ENCODE results near the gene TRERF1. TPM values are rescaled to one million over a fixed set of nuclear protein-coding genes. Genes with fewer than 3 reads are reported as not detected.

TRERF1 gene
- total RNA-seq, 1 donor from 2014 or later, result 20.6 TPM

DNA sequence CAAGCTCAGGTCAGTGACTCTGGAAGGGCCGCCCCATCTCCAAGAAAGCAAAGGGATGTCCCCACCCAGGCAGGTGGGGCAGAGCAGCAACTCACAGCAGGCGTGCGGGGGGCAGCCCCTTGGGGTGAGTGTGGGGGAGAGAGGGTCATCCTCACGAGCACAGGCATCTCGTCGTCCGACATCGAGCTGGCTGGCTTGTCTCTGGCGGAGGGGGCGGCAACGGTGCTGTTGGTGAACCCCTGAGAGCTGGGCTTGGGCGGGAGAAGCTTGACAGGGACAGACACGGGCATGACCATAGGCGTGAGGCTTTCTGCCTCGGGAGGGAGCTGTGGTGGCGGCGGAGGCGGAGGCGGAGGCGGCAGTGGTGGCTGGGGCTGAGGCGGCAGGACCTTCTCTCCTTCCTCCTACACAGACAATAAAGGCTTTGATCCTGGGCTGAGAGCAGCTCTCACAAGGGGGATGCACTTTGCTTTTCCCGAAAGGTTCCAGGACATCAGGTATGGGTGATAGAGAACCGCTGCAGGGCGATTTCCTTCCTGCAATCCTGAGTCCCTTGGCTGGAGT lies 188.5 kb downstream of the TRERF1 start:
- no peak for DNase-seq (ENCODE audit: extremely low spot score in 2 of 2)
- Histone ChIP-seq H3K27ac (no peak overlapping the region), H3K9me3 (no peaks in the 10 kb centered on the region), H3K36me3 (peaks cover 0 to 20% of the 10 kb centered on the region in 2 donors), H3K4me3 (no peak overlapping the region), H3K27me3 (no peaks in the 10 kb centered on the region), H3K4me1 (peaks cover 12% of the 10 kb centered on the region)
- intact Hi-C loops (cut with DNase I), result loop anchor here (10.0 kb wide), 2 partner anchors 192 to 272 kb away; partner anchors contain the start of gene TRERF1
- TF ChIP-seq POLR2AphosphoS5 (IDR thresholded peaks at IDR 0.05; ENCODE audit: insufficient read depth in 1 of 2, low read depth in 1 of 2) (no peak), CTCF (IDR thresholded peaks at IDR 0.05) (no peak), POLR2A (IDR thresholded peaks at IDR 0.05) (no peak)

DNA sequence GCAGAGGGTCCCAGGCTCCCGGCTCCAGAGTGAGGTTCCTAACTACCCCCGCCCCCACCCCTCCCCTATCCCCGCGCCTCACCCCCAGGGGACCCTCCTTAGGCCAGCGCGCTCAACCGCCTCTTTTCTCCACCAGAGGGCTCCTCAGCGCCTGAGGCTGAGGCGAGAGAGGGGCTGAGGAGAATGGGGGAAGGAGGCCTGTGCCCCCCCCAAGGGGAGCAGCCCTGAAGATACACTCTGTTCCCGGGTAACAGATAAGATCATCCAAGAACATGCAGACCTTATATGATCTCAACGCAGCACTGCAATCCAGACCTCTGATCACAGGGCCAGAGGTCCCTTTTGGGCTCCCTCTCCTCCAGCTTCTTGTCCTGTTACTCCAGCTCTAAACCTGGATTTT lies 190.8 kb downstream of the TRERF1 start:
- intact Hi-C loops (cut with DNase I), result loop anchor here (10.0 kb wide), 2 partner anchors 194 to 274 kb away; partner anchors contain the start of gene TRERF1
- no peak for DNase-seq (ENCODE audit: extremely low spot score in 2 of 2)

DNA sequence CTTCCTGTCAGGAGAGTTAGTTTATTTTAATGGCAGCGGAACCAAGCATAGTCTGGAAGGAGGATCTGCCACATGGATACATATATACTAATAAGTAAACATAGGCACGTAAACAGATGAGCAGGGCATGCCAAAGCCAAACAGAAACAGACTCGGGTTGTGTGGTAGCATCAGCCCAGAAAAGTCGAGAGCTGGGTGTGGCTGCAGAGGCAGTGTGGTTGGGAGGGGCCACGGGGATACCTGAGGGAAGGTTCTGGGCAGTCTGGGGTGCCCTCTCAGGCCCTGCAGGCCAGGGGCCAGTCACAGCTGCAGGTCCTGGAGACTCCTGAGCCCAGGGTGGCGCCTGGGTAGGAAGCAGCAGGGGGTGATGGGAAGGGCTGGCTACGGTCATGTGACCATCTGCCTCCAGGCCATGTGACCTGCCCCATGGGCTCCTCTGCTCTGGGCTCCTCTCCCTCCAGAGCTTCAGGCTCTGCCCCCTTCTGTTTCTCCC lies 191.3 kb downstream of the TRERF1 start:
- H3K9me3 ChIP-seq, result no peaks in the 10 kb centered on the region
- no peak overlapping the region for H3K27ac ChIP-seq
- intact Hi-C loops (cut with DNase I), result loop anchor here (10.0 kb wide), 2 partner anchors 194 to 274 kb away; partner anchors contain the start of gene TRERF1
- H3K4me1 ChIP-seq, result peaks cover 12% of the 10 kb centered on the region
- peaks cover 0 to 18% of the 10 kb centered on the region in 2 donors for H3K36me3 ChIP-seq
- no peak for TF ChIP-seq CTCF (IDR thresholded peaks at IDR 0.05)
- no peak for TF ChIP-seq POLR2AphosphoS5 (IDR thresholded peaks at IDR 0.05; ENCODE audit: insufficient read depth in 1 of 2, low read depth in 1 of 2)
- no peak for TF ChIP-seq POLR2A (IDR thresholded peaks at IDR 0.05)
- no peaks in the 10 kb centered on the region for H3K27me3 ChIP-seq
- H3K4me3 ChIP-seq, result no peak overlapping the region
- no peak for DNase-seq (ENCODE audit: extremely low spot score in 2 of 2)

More for the DNA sequence above, 190.8 kb downstream of the TRERF1 start:
- peaks cover 12% of the 10 kb centered on the region for H3K4me1 ChIP-seq
- peaks cover 0 to 18% of the 10 kb centered on the region in 2 donors for H3K36me3 ChIP-seq
- H3K9me3 ChIP-seq, result no peaks in the 10 kb centered on the region
- no peak overlapping the region for H3K27ac ChIP-seq
- TF ChIP-seq CTCF (IDR thresholded peaks at IDR 0.05) (peak in 2 of 3 experiments; percentile 30 to 44), POLR2AphosphoS5 (IDR thresholded peaks at IDR 0.05; ENCODE audit: insufficient read depth in 1 of 2, low read depth in 1 of 2) (no peak)
- H3K27me3 ChIP-seq, result no peaks in the 10 kb centered on the region
- no peak overlapping the region for H3K4me3 ChIP-seq

- intact Hi-C loops (cut with DNase I), result loop anchor here (10.0 kb wide), 2 partner anchors 195 to 275 kb away; partner anchors contain the start of gene TRERF1
- no peaks in the 10 kb centered on the region for H3K9me3 ChIP-seq
- no peak for DNase-seq (ENCODE audit: extremely low spot score in 2 of 2)
- no peak for TF ChIP-seq POLR2A (IDR thresholded peaks at IDR 0.05)
- no peak for TF ChIP-seq POLR2AphosphoS5 (IDR thresholded peaks at IDR 0.05; ENCODE audit: insufficient read depth in 1 of 2, low read depth in 1 of 2)
- no peak for TF ChIP-seq CTCF (IDR thresholded peaks at IDR 0.05)
- peaks cover 8% of the 10 kb centered on the region for H3K4me1 ChIP-seq
- H3K27ac ChIP-seq, result peak overlapping the region; percentile 10
- no peaks in the 10 kb centered on the region for H3K27me3 ChIP-seq
- H3K36me3 ChIP-seq, result peaks cover 0 to 18% of the 10 kb centered on the region in 2 donors
- no peak overlapping the region for H3K4me3 ChIP-seq
Measured at GRCh38 chr6:42259841-42260395, 191.8 kb downstream of the TRERF1 start.

GRCh38 chr6:42259286-42259685 lies 192.4 kb downstream of the TRERF1 start:
- Histone ChIP-seq H3K4me1 (peaks cover 2% of the 10 kb centered on the region), H3K9me3 (no peaks in the 10 kb centered on the region), H3K27me3 (no peaks in the 10 kb centered on the region), H3K4me3 (no peak overlapping the region), H3K36me3 (peaks cover 0 to 20% of the 10 kb centered on the region in 2 donors), H3K27ac (peak overlapping the region; percentile 10)
- no peak for DNase-seq (ENCODE audit: extremely low spot score in 2 of 2)
- intact Hi-C loops (cut with DNase I), result no loop called here
- no peak for TF ChIP-seq CTCF (IDR thresholded peaks at IDR 0.05)
- TF ChIP-seq POLR2AphosphoS5 (IDR thresholded peaks at IDR 0.05; ENCODE audit: insufficient read depth in 1 of 2, low read depth in 1 of 2), result no peak
- TF ChIP-seq POLR2A (IDR thresholded peaks at IDR 0.05), result no peak
